HepG2 (cell line): Measurements from ENCODE around the gene SNAP47. TPM values are rescaled to one million over a fixed set of nuclear protein-coding genes. Genes with fewer than 3 reads are reported as not detected.
A peak's percentile ranks its signal among the peaks of the same experiment; 100 is the strongest.

Experiments
- ATAC-seq: fragments of 200-7000 bp; cut with Tn5 transposase; 3 replicates; pipeline ENCODE4 v1.9.1; 2020; ENCODE audit warnings: mild to moderate bottlenecking, moderate library complexity
- BruUV-seq: library from RNA; stranded (reverse); fragments of 400-500 nt; replicated peaks from 2 replicates; lab custom pipeline; 2021; lab: Mats Ljungman, UMichigan
- CTCF ChIA-PET: fragments of 300-600 bp; formaldehyde crosslinking; extraction: SDS; loops from one replicate; lab custom pipeline; 2021; ENCODE audit warnings: low total read pairs, inconsistent platforms, low intra/inter-chr PET ratio; lab: Yijun Ruan, JAX
- POLR2A ChIA-PET: fragments of 350-600 bp; sonication (Branson Sonifier 250); formaldehyde crosslinking; loops from one replicate; lab custom pipeline; 2020; ENCODE audit warnings: antibody characterized with exemption, inconsistent platforms; lab: Yijun Ruan, JAX
- DNase-seq: peaks from one replicate; pipeline ENCODE4 v3.0.0-alpha.2; 2015; ENCODE audit warnings: low spot score
- FAIRE-seq: peaks from 3 replicates; lab custom pipeline; 2011; peaks lifted over from hg19 to GRCh38; lab: Jason Lieb, UNC
- H2AFZ ChIP-seq: one replicate; pipeline ENCODE4 v1.6.1; 2011; ENCODE audit warnings: low read length, inconsistent platforms
- H3K27ac ChIP-seq: fragments of 300-600 bp; 3 replicates; pipeline ENCODE4 v1.8.0; 2011; ENCODE audit warnings: mixed run types, mild to moderate bottlenecking, mixed read lengths, low read length, inconsistent platforms; ENCODE audit not compliant: insufficient read depth; ENCODE audit errors: extremely low read length
- H3K27me3 ChIP-seq, 2 experiments: fragments of 200-600 bp in 1 of 2; 2 replicates in 1 of 2; 3 replicates in 1 of 2; pipeline versions ENCODE4 v1.6.0 to v1.8.0; 2011; ENCODE audit warnings: low read length in 2 of 2, mild to moderate bottlenecking in 2 of 2, moderate library complexity in 2 of 2, inconsistent platforms in 1 of 2; ENCODE audit not compliant: insufficient read depth in 2 of 2, control insufficient read depth in 1 of 2
- H3K36me3 ChIP-seq, 2 experiments: fragments of 200-600 bp in 1 of 2; replicated peaks in 1 of 2; 2 replicates in 1 of 2; 3 replicates in 1 of 2; pipeline versions ENCODE4 v1.5.1 to v1.8.0; 2011; ENCODE audit warnings: low read length in 2 of 2, inconsistent platforms in 1 of 2; ENCODE audit not compliant: insufficient read depth in 2 of 2, control insufficient read depth in 1 of 2
- H3K4me1 ChIP-seq: 2 replicates; pipeline ENCODE4 v1.5.1; 2012; ENCODE audit warnings: low read length, inconsistent platforms; ENCODE audit not compliant: insufficient read depth
- H3K4me2 ChIP-seq: 2 replicates; pipeline ENCODE4 v1.6.0; 2011; ENCODE audit warnings: low read depth, low read length, inconsistent platforms
- H3K4me3 ChIP-seq, 3 experiments: fragments of 200-600 bp in 1 of 3; sonication (generic), shearing (Covaris generic) in 1 of 3; replicated peaks in 1 of 3; 2 replicates each; pipeline ENCODE4 v1.5.1; 2011 to 2016; ENCODE audit warnings: low read length in 3 of 3, inconsistent platforms in 2 of 3, low read depth in 2 of 3, mild to moderate bottlenecking in 2 of 3, control low read depth in 1 of 3, mixed read lengths in 1 of 3; ENCODE audit not compliant: insufficient read depth in 1 of 3
- H3K79me2 ChIP-seq: one replicate; pipeline ENCODE4 v1.6.1; 2011; ENCODE audit warnings: low read length, inconsistent platforms; ENCODE audit not compliant: insufficient read depth
- H3K9ac ChIP-seq: 2 replicates; pipeline ENCODE4 v1.6.0; 2011; ENCODE audit warnings: mild to moderate bottlenecking, low read depth, low read length, inconsistent platforms; ENCODE audit not compliant: insufficient read depth
- H3K9me3 ChIP-seq: 2 replicates; pipeline ENCODE4 v1.5.1; 2012; ENCODE audit warnings: mild to moderate bottlenecking, low read length
- H4K20me1 ChIP-seq: 2 replicates; pipeline ENCODE4 v1.6.0; 2011; ENCODE audit warnings: inconsistent platforms, mild to moderate bottlenecking, low read length, moderate library complexity; ENCODE audit not compliant: insufficient read depth
- ELF1 ChIP-seq: sonication (generic); formaldehyde crosslinking; IDR thresholded peaks from 2 replicates; pipeline ENCODE4 v1.4.0; 2020; ENCODE audit warnings: missing genetic modification reagents
- ETV6 ChIP-seq: sonication (generic); formaldehyde crosslinking; conservative IDR thresholded peaks from 2 replicates; pipeline ENCODE4 v1.4.0; 2020; ENCODE audit warnings: missing genetic modification reagents
- GPN1 ChIP-seq: sonication (generic); formaldehyde crosslinking; IDR thresholded peaks from 2 replicates; pipeline ENCODE4 v1.5.1; 2020; ENCODE audit warnings: missing genetic modification reagents, borderline replicate concordance
- HNRNPH1 ChIP-seq: fragments of 200-400 bp; formaldehyde crosslinking; optimal IDR thresholded peaks from 2 replicates; pipeline ENCODE3; 2017; ENCODE audit warnings: mild to moderate bottlenecking, low read depth, low read length
- HOXA3 ChIP-seq: sonication (generic); formaldehyde crosslinking; IDR thresholded peaks from 2 replicates; pipeline ENCODE4 v1.5.0; 2020; ENCODE audit warnings: missing genetic modification reagents
- KDM4B ChIP-seq: sonication (generic); formaldehyde crosslinking; IDR thresholded peaks from 2 replicates; pipeline ENCODE4 v1.4.0; 2020; ENCODE audit warnings: missing genetic modification reagents
- KDM5A ChIP-seq: fragments of 200-600 bp; sonication (generic); IDR thresholded peaks from 2 replicates; pipeline ENCODE4 v1.7.0; 2018; ENCODE audit warnings: antibody characterized with exemption, mild to moderate bottlenecking, low read length, borderline replicate concordance
- PHF5A ChIP-seq: IDR thresholded peaks from one replicate; pipeline ENCODE4 v1.6.1; 2018; ENCODE audit warnings: low read depth, missing genetic modification reagents; ENCODE audit not compliant: unreplicated experiment
- SATB2 ChIP-seq: sonication (generic); formaldehyde crosslinking; IDR thresholded peaks from 2 replicates; pipeline ENCODE4 v1.5.0; 2020; ENCODE audit warnings: missing genetic modification reagents
- SP140L ChIP-seq: sonication (generic); formaldehyde crosslinking; IDR thresholded peaks from 2 replicates; pipeline ENCODE4 v1.4.0; 2020; ENCODE audit warnings: missing genetic modification reagents, borderline replicate concordance
- TAF1 ChIP-seq: sonication (generic); formaldehyde crosslinking; IDR thresholded peaks from 2 replicates; pipeline ENCODE4 v1.4.0; 2020; ENCODE audit warnings: missing genetic modification reagents
- TSC22D2 ChIP-seq: sonication (generic); formaldehyde crosslinking; IDR thresholded peaks from 2 replicates; pipeline ENCODE4 v1.5.1; 2020; ENCODE audit warnings: missing genetic modification reagents, mild to moderate bottlenecking, borderline replicate concordance
- ZNF317 ChIP-seq: sonication (generic); formaldehyde crosslinking; IDR thresholded peaks from 2 replicates; pipeline ENCODE4 v1.5.0; 2020; ENCODE audit warnings: mild to moderate bottlenecking, missing genetic modification reagents
- ZNF333 ChIP-seq: sonication (generic); formaldehyde crosslinking; IDR thresholded peaks from 2 replicates; pipeline ENCODE4 v1.4.0; 2020; ENCODE audit warnings: mild to moderate bottlenecking, missing genetic modification reagents, borderline replicate concordance
- ZNF564 ChIP-seq: sonication (generic); formaldehyde crosslinking; IDR thresholded peaks from 2 replicates; pipeline ENCODE4 v1.8.1; 2023; ENCODE audit warnings: mild to moderate bottlenecking, missing genetic modification reagents
- ZSCAN25 ChIP-seq: sonication (generic); formaldehyde crosslinking; IDR thresholded peaks from 2 replicates; pipeline ENCODE4 v1.8.0; 2022; ENCODE audit warnings: mild to moderate bottlenecking, missing genetic modification reagents
- WGBS: methylation state at CpG from one replicate; pipeline ENCODE4 v1.1.6; 2017; ENCODE audit warnings: low lambda C conversion rate; 5-methylcytosine and 5-hydroxymethylcytosine counted together
- in situ Hi-C: cut with HindIII; loops from 2 replicates; pipeline ENCODE4 v1.10.0; 2017; ENCODE audit warnings: low pct_unique_long_range_greater_than_20kb; ENCODE audit not compliant: extremely low pct_ligation_motif_present
- intact Hi-C: fragments of 100-400 bp; cut with micrococcal nuclease; formaldehyde crosslinking; loops from one replicate; pipeline ENCODE4 v1.10.0; 2022; ENCODE audit not compliant: unreplicated experiment
- polyA plus RNA-seq, 8 experiments: library from polyadenylated mRNA; depleted of rRNA in 3 of 8; stranded (reverse) in 7 of 8; unstranded in 1 of 8; fragments of >200 nt; fragmentation: Illumina TruSeq in 4 of 8; extraction: Trizol in 4 of 8; gene quantifications; 2 replicates each; pipeline versions ENCODE4 v1.2.1 to v1.2.3, GENCODE V29; 2011 to 2016; ENCODE audit warnings: low read depth in 4 of 8, missing spikeins in 1 of 8, mixed read lengths in 1 of 8; ENCODE audit not compliant: insufficient read depth in 1 of 8
- total RNA-seq, 5 experiments: library from RNA; depleted of rRNA; stranded (reverse); fragments of >200 nt; fragmentation: Illumina TruSeq; extraction: Trizol; gene quantifications; 2 replicates each; pipeline ENCODE4 v1.2.3, GENCODE V29; 2016; ENCODE audit warnings: low read depth in 1 of 5
- TF ChIP-seq, protein P1 (sequence below): IDR thresholded peaks from 2 replicates; pipeline ENCODE4 v1.6.1; 2016; ENCODE audit warnings: mild to moderate bottlenecking, missing biosample characterization, missing genetic modification reagents
- TF ChIP-seq, protein P2 (sequence below): sonication (generic); formaldehyde crosslinking; IDR thresholded peaks from 2 replicates; pipeline ENCODE4 v1.9.0; 2021; ENCODE audit warnings: missing genetic modification reagents, mild to moderate bottlenecking, borderline replicate concordance
- TF ChIP-seq, protein P3 (sequence below): sonication (generic); formaldehyde crosslinking; IDR thresholded peaks from 2 replicates; pipeline ENCODE4 v1.4.0; 2020; ENCODE audit warnings: missing genetic modification reagents, mild to moderate bottlenecking, borderline replicate concordance
- TF ChIP-seq, protein P4 (sequence below): sonication (generic); formaldehyde crosslinking; IDR thresholded peaks from 2 replicates; pipeline ENCODE4 v1.4.0; 2020; ENCODE audit warnings: missing genetic modification reagents

The SNAP47 gene
- total and polyA plus RNA-seq, 2 of the 13 experiments (the other 11 are each of a cell fraction or from before 2014, with no cell fraction given), result 13.6 to 25.1 TPM

DNA sequence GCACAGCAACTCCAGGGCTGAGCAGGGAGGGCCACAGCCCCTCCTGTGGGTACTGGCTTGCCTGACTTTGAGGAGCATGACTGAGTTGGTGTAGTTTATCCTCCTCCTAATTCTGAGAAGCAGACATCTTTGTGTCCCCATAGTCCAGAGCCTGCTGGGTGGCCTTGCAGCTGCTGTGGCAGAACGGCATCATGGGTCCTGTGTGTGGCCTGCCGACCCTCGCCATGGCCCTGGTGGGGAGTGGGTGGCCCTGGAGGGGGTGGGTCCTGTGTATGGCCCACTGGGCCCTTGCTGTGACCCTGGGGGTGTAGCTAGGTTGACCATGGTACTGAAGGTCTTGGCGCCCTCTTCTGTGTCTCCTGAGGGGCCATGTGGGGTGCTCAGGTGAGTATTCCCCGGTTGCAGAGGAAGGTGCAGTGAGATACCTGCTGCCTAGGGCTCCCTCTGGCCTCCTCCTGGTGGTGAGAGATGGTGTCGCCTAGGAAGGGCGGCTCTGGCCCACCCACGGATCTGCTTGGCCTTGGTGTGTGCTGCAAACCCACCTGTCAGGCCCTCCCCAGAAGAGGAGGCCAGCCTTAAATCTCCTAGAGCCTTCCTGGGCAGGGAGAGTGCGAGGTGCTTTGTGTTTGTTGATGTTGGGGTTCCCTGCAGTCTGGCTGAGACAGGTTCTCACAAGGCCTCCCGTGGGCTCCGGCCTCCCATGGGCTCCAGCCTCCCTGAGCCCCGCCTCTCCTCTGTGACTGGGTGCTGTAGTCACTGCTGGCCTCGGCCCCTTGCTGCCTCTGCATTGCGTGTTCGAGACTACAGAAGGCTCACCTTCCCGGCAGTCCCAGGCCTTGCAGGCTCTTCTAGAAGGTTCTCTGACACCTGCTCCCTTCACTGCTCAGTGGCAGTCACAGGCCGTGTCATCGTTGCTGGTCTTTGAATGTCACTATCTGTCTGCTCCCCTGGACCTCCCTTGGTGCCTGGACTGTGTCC, 7.8 kb downstream of the SNAP47 start:
- Histone ChIP-seq H3K79me2 (peaks cover 21% of the 10 kb centered on the region), H3K4me2 (no peak overlapping the region), H3K9ac (no peak overlapping the region), H3K9me3 (no peaks in the 10 kb centered on the region), H4K20me1 (0 out of 2 replicates have a peak, but pooled peaks cover 4% of the 10 kb centered on the region), H3K36me3 (peaks cover under 1 to 10% of the 10 kb centered on the region in 2 experiments; a peak in 4 of 5 replicates), H3K4me3 (no peak overlapping the region), H3K4me1 (no peaks in the 10 kb centered on the region), H2AFZ (no peak overlapping the region), H3K27ac (no peak overlapping the region), H3K27me3 (no peaks in the 10 kb centered on the region)
- 97% methylated on average over 11 of the region's 18 CpGs for WGBS
- intact Hi-C loops (no loop called here), in situ Hi-C loops (loop anchor here (10.0 kb wide), 1 partner anchor 258 kb away; no protein-coding TSS in a partner anchor)
- DNase-seq, result no peak
- FAIRE-seq, result no peak
- POLR2A ChIA-PET, result no interaction called here
- no TSS peak for BruUV-seq
- CTCF ChIA-PET, result no interaction called here
- peak; percentile 68 for ATAC-seq
- TF ChIP-seq, protein P1, sequence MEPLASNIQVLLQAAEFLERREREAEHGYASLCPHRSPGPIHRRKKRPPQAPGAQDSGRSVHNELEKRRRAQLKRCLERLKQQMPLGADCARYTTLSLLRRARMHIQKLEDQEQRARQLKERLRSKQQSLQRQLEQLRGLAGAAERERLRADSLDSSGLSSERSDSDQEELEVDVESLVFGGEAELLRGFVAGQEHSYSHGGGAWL, result no peak
- no peak for TF ChIP-seq HOXA3 (CRISPR knock-in tag)
- no peak for TF ChIP-seq ELF1 (CRISPR knock-in tag)
- TF ChIP-seq ZNF333, result no peak
- TF ChIP-seq PHF5A (CRISPR knock-in tag), result no peak
- TF ChIP-seq TSC22D2, result no peak
- no peak for TF ChIP-seq SP140L (CRISPR knock-in tag)
- no peak for TF ChIP-seq ZNF317
- no peak for TF ChIP-seq ETV6 (CRISPR knock-in tag)
- TF ChIP-seq, protein P2, sequence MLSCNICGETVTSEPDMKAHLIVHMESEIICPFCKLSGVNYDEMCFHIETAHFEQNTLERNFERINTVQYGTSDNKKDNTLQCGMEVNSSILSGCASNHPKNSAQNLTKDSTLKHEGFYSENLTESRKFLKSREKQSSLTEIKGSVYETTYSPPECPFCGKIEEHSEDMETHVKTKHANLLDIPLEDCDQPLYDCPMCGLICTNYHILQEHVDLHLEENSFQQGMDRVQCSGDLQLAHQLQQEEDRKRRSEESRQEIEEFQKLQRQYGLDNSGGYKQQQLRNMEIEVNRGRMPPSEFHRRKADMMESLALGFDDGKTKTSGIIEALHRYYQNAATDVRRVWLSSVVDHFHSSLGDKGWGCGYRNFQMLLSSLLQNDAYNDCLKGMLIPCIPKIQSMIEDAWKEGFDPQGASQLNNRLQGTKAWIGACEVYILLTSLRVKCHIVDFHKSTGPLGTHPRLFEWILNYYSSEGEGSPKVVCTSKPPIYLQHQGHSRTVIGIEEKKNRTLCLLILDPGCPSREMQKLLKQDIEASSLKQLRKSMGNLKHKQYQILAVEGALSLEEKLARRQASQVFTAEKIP (CRISPR knock-in tag), result no peak
- TF ChIP-seq, protein P3, sequence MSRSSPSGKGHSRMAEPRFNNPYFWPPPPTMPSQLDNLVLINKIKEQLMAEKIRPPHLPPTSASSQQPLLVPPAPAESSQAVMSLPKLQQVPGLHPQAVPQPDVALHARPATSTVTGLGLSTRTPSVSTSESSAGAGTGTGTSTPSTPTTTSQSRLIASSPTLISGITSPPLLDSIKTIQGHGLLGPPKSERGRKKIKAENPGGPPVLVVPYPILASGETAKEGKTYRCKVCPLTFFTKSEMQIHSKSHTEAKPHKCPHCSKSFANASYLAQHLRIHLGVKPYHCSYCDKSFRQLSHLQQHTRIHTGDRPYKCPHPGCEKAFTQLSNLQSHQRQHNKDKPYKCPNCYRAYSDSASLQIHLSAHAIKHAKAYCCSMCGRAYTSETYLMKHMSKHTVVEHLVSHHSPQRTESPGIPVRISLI (CRISPR knock-in tag), result no peak
- no peak for TF ChIP-seq GPN1 (CRISPR knock-in tag)
- no peak for TF ChIP-seq TAF1 (CRISPR knock-in tag)
- no peak for TF ChIP-seq ZNF564
- TF ChIP-seq HNRNPH1, result no peak
- no peak for TF ChIP-seq KDM4B
- TF ChIP-seq SATB2 (CRISPR knock-in tag), result no peak
- TF ChIP-seq ZSCAN25 (CRISPR knock-in tag), result no peak
- TF ChIP-seq, protein P4, sequence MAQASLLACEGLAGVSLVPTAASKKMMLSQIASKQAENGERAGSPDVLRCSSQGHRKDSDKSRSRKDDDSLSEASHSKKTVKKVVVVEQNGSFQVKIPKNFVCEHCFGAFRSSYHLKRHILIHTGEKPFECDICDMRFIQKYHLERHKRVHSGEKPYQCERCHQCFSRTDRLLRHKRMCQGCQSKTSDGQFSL (CRISPR knock-in tag), result no peak
- TF ChIP-seq KDM5A, result no peak
- TF ChIP-seq, all 625 proteins: peak for 0
